Activated CD4-positive, alpha-beta T cell treated with anti-CD3 and anti-CD28 coated beads for 4 hours (primary cell): ENCODE measurements around the gene ZNF256.

Experiments
- DNase-seq, 2 donors: peaks; one replicate each; pipeline ENCODE4 v3.0.0-alpha.2; 2020

ZNF256 gene

GRCh38 chr19:57947419-57948134 lies at the start of gene ZNF256:
TSS of gene ZNF256 (minus strand) at chr19:57947706. CDS start at chr19:57947474, 232 bp downstream.
- peak; percentile 86 to 89 for DNase-seq

- no peak for DNase-seq
These were observed 45.3 kb upstream of the ZNF256 start for GRCh38 chr19:57992841-57993240.

GRCh38 chr19:57978586-57979289 lies 31.2 kb upstream of the ZNF256 start:
- DNase-seq = no peak

GRCh38 chr19:57974434-57974833 lies 26.9 kb upstream of the ZNF256 start, which contains the start of gene C19orf18:
TSS of gene C19orf18 (minus strand) at chr19:57974534. CDS start at chr19:57974432, 102 bp downstream.
- no peak for DNase-seq

GRCh38 chr19:57964761-57965160 lies 17.3 kb upstream of the ZNF256 start:
- no peak for DNase-seq

GRCh38 chr19:57961785-57962184 lies 14.3 kb upstream of the ZNF256 start:
- no peak for DNase-seq

- DNase-seq = no peak
These were observed 7.5 kb upstream of the ZNF256 start for GRCh38 chr19:57954996-57955395.

GRCh38 chr19:57949702-57950101 lies 2.2 kb upstream of the ZNF256 start:
- DNase-seq = no peak

GRCh38 chr19:57949296-57949695 lies 1.8 kb upstream of the ZNF256 start:
- DNase-seq = no peak

GRCh38 chr19:57947088-57947418 lies 453 bp downstream of the ZNF256 start:
- no peak for DNase-seq

GRCh38 chr19:57946316-57946715 lies 1.2 kb downstream of the ZNF256 start:
- DNase-seq = no peak

GRCh38 chr19:57941593-57941992 lies 5.9 kb downstream of the ZNF256 start:
- no peak for DNase-seq

GRCh38 chr19:57935731-57936130 lies 11.8 kb downstream of the ZNF256 start:
- no peak for DNase-seq

- peak; percentile 22 to 28 for DNase-seq
These were observed 12.5 kb downstream of the ZNF256 start, which contains the start of gene ZNF418 for GRCh38 chr19:57934820-57935665. TSS of gene ZNF418 (minus strand) at chr19:57935402. CDS start at chr19:57933822, 1,580 bp downstream.

- no peak for DNase-seq
These were observed 19.9 kb downstream of the ZNF256 start for GRCh38 chr19:57927587-57927986.

- DNase-seq = peak; percentile 84 to 85
These were observed 31.1 kb downstream of the ZNF256 start, which contains the start of gene ZNF417 for GRCh38 chr19:57916168-57916995. TSS of gene ZNF417 (minus strand) at chr19:57916592. CDS start at chr19:57916411, 181 bp downstream.

GRCh38 chr19:57914531-57914930 lies 33.0 kb downstream of the ZNF256 start:
- DNase-seq = no peak

GRCh38 chr19:57907394-57907793 lies 40.1 kb downstream of the ZNF256 start:
- no peak for DNase-seq

- no peak for DNase-seq
These were observed 42.2 kb downstream of the ZNF256 start for GRCh38 chr19:57905258-57905657.

GRCh38 chr19:57903618-57904184 lies 43.8 kb downstream of the ZNF256 start:
- no peak for DNase-seq

GRCh38 chr19:57900311-57900710 lies 47.2 kb downstream of the ZNF256 start:
- no peak for DNase-seq
